ENCODE data around the gene ZMYND10.

The ZMYND10 gene

GRCh38 chr3:50294089-50294488 lies 51.4 kb downstream of the ZMYND10 start:
- no peaks in the 10 kb centered on the region for H3K36me3 ChIP-seq (ENCODE audit: insufficient read depth, low read length)
- H3K9me2 ChIP-seq (replicated peaks; ENCODE audit: low read depth, low read length), result no peaks in the 10 kb centered on the region
- H3K4me1 ChIP-seq (ENCODE audit: insufficient read depth, low read length, poor library complexity, severe bottlenecking), result peaks cover 24% of the 10 kb centered on the region
- no peak overlapping the region for H3K4me2 ChIP-seq (ENCODE audit: low read depth, low read length, poor library complexity, severe bottlenecking)
- H2AFZ ChIP-seq (ENCODE audit: low read length), result no peak overlapping the region
- H3K9ac ChIP-seq (ENCODE audit: low read depth, low read length, poor library complexity, severe bottlenecking), result no peak overlapping the region
- TF ChIP-seq EZH2phosphoT487 (IDR thresholded peaks at IDR 0.05; ENCODE audit: borderline replicate concordance), result no peak
- peaks cover 44% of the 10 kb centered on the region for H3K79me2 ChIP-seq (ENCODE audit: insufficient read depth, low read length)
- H4K20me1 ChIP-seq (ENCODE audit: insufficient read depth, low read length, poor library complexity, severe bottlenecking), result peaks cover 7% of the 10 kb centered on the region
- H3K4me3 ChIP-seq (ENCODE audit: low read length, poor library complexity, severe bottlenecking), result no peak overlapping the region
- no peaks in the 10 kb centered on the region for H3K27me3 ChIP-seq (ENCODE audit: insufficient read depth, low read length, poor library complexity, severe bottlenecking)
- no peaks in the 10 kb centered on the region for H3F3A ChIP-seq (ENCODE audit: low read depth)
- no peaks in the 10 kb centered on the region for H3K9me3 ChIP-seq (ENCODE audit: insufficient read depth, low read depth, low read length)

DNA sequence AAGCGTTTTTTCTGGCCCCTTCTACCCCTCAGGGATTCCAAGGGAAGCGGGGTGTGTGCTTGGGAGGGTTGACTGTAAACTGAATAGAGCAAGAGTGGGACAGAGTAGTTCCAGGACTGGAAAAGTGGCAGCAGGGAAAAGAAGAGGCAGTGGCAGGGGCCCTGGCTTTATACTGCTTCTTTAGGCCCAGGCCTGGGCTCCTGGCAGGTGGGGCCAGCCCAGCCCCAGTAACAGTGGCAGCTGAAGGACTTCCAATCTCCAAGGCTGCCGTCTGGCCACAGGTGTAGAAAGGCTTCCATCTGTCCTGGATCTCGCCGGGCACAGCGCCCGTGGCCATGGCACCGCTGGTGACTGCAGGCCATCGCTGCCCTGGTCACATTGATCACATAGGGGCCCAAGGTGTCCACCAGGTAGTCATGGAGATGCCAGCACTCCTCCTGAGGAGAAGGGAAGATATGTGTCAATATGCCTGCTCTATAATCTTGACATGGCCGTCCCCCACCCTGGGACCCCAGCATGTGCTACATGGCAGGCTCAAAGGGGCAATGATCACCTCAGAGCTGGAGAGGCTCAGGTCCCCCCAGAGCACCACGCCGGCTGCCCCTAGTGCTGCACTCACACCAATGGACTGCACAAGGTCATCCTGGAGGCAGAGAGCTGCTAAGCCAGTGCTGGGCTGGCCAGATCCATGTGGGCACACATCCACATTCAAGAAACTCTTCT lies 52.3 kb downstream of the ZMYND10 start:
- Histone ChIP-seq H3K4me3 (ENCODE audit: low read length, poor library complexity, severe bottlenecking) (peak overlapping the region; percentile 72), H3F3A (ENCODE audit: low read depth) (no peaks in the 10 kb centered on the region), H3K4me2 (ENCODE audit: low read depth, low read length, poor library complexity, severe bottlenecking) (peak overlapping the region; percentile 84), H3K79me2 (ENCODE audit: insufficient read depth, low read length) (peaks cover 40% of the 10 kb centered on the region), H3K36me3 (ENCODE audit: insufficient read depth, low read length) (peaks cover 8% of the 10 kb centered on the region; the same call in 1 of the 2 replicates), H3K4me1 (ENCODE audit: insufficient read depth, low read length, poor library complexity, severe bottlenecking) (peaks cover 24% of the 10 kb centered on the region), H4K20me1 (ENCODE audit: insufficient read depth, low read length, poor library complexity, severe bottlenecking) (peaks cover 3% of the 10 kb centered on the region), H3K9ac (ENCODE audit: low read depth, low read length, poor library complexity, severe bottlenecking) (peak overlapping the region; percentile 74), H2AFZ (ENCODE audit: low read length) (no peak overlapping the region), H3K9me3 (ENCODE audit: insufficient read depth, low read depth, low read length) (no peaks in the 10 kb centered on the region), H3K27me3 (ENCODE audit: insufficient read depth, low read length, poor library complexity, severe bottlenecking) (no peaks in the 10 kb centered on the region), H3K9me2 (replicated peaks; ENCODE audit: low read depth, low read length) (no peaks in the 10 kb centered on the region)
- no peak for TF ChIP-seq EZH2phosphoT487 (IDR thresholded peaks at IDR 0.05; ENCODE audit: borderline replicate concordance)
- TF ChIP-seq CTCF (conservative IDR thresholded peaks at IDR 0.05; ENCODE audit: low read length), result no peak

GRCh38 chr3:50292159-50293078 lies 53.1 kb downstream of the ZMYND10 start, which contains the start of gene IFRD2:
TSS of gene IFRD2 (minus strand) at chr3:50292429. CDS start at chr3:50292274, 155 bp downstream.
- Histone ChIP-seq H3F3A (ENCODE audit: low read depth) (no peaks in the 10 kb centered on the region), H3K4me1 (ENCODE audit: insufficient read depth, low read length, poor library complexity, severe bottlenecking) (peaks cover 20% of the 10 kb centered on the region), H3K4me3 (ENCODE audit: low read length, poor library complexity, severe bottlenecking) (peak within 1 kb of the TSS; percentile 91), H3K9ac (ENCODE audit: low read depth, low read length, poor library complexity, severe bottlenecking) (peak within 1 kb of the TSS; percentile 76), H3K9me2 (replicated peaks; ENCODE audit: low read depth, low read length) (no peaks in the 10 kb centered on the region), H3K9me3 (ENCODE audit: insufficient read depth, low read depth, low read length) (no peaks in the 10 kb centered on the region), H3K79me2 (ENCODE audit: insufficient read depth, low read length) (peaks cover 32% of the 10 kb centered on the region), H3K4me2 (ENCODE audit: low read depth, low read length, poor library complexity, severe bottlenecking) (peak within 1 kb of the TSS; percentile 86), H3K36me3 (ENCODE audit: insufficient read depth, low read length) (peaks cover 12% of the 10 kb centered on the region; the same call in 1 of the 2 replicates), H3K27me3 (ENCODE audit: insufficient read depth, low read length, poor library complexity, severe bottlenecking) (no peaks in the 10 kb centered on the region), H2AFZ (ENCODE audit: low read length) (peak within 1 kb of the TSS; percentile 65), H4K20me1 (ENCODE audit: insufficient read depth, low read length, poor library complexity, severe bottlenecking) (peaks cover 3% of the 10 kb centered on the region)
- TF ChIP-seq CTCF (conservative IDR thresholded peaks at IDR 0.05; ENCODE audit: low read length), result peak; percentile 17
- TF ChIP-seq EZH2phosphoT487 (IDR thresholded peaks at IDR 0.05; ENCODE audit: borderline replicate concordance), result no peak
